Stomach (tissue), 9 donors: ENCODE results near the gene MSL2. TPM values are rescaled to one million over a fixed set of nuclear protein-coding genes. Genes with fewer than 3 reads are reported as not detected.
"Not testable (repeated sequence)": the region's sequence is repeated elsewhere in the genome, so short reads cannot be mapped to it uniquely, and the experiment has no call there.

Experiments
- DNase-seq, 2 donors: peaks; one replicate each; pipeline versions ENCODE4 v3.0.0 to v3.0.0-alpha.2; 2013 to 2019
- H3K27ac ChIP-seq, 5 donors: fragments of 200-600 bp in 4 of 5; sonication (generic) in 4 of 5; one replicate each; pipeline ENCODE4 v1.5.1; 2013 to 2019; ENCODE audit warnings: mild to moderate bottlenecking in 1 of 5, moderate library complexity in 1 of 5
- H3K27me3 ChIP-seq, 3 donors: fragments of 200-600 bp; sonication (generic); one replicate each; pipeline ENCODE4 v1.5.1; 2017 to 2019; ENCODE audit warnings: mixed run types in 1 of 3
- H3K36me3 ChIP-seq, 4 donors: fragments of 200-600 bp; sonication (generic); 1 replicate in 3 of 4; 2 replicates in 1 of 4; pipeline ENCODE4 v1.5.1; 2016 to 2019
- H3K4me1 ChIP-seq, 4 donors: fragments of 200-600 bp; sonication (generic); one replicate each; pipeline ENCODE4 v1.5.1; 2016 to 2019
- H3K4me3 ChIP-seq, 4 donors: fragments of 200-600 bp; sonication (generic) in 3 of 4; one replicate each; pipeline ENCODE4 v1.5.1; 2016 to 2019; ENCODE audit warnings: mild to moderate bottlenecking in 1 of 4
- H3K9me3 ChIP-seq, 4 donors: fragments of 200-600 bp; sonication (generic); one replicate each; pipeline ENCODE4 v1.5.1; 2016 to 2019
- CTCF ChIP-seq, 7 experiments: fragments of 450-650 bp in 4 of 7; fragments of 200-600 bp in 3 of 7; sonication (generic) in 3 of 7; IDR thresholded peaks; one replicate each; pipeline ENCODE4 v1.5.1; 2016 to 2019; ENCODE audit warnings: antibody characterized with exemption in 7 of 7, control low read depth in 2 of 7, mild to moderate bottlenecking in 1 of 7
- EP300 ChIP-seq: sonication (generic); formaldehyde crosslinking; IDR thresholded peaks from one replicate; pipeline ENCODE4 v1.6.1; 2017; ENCODE audit warnings: antibody characterized with exemption
- POLR2A ChIP-seq, 4 donors: fragments of 450-650 bp; IDR thresholded peaks; one replicate each; pipeline ENCODE4 v1.6.1; 2016; ENCODE audit warnings: antibody characterized with exemption in 4 of 4, control low read depth in 2 of 4, mild to moderate bottlenecking in 1 of 4, moderate library complexity in 1 of 4
- POLR2AphosphoS5 ChIP-seq, 3 donors: sonication (generic); formaldehyde crosslinking; IDR thresholded peaks; one replicate each; pipeline ENCODE4 v1.6.1; 2016; ENCODE audit warnings: antibody characterized with exemption in 3 of 3
- WGBS, 5 donors: extraction: QIAGEN DNeasy Blood & Tissue Kit in 3 of 5; methylation state at CpG; one replicate each; pipeline versions ENCODE4 v1.1.5 to v1.1.7; 2013 to 2018; 5-methylcytosine and 5-hydroxymethylcytosine counted together
- intact Hi-C: fragments of 100-400 bp; cut with DNase I; formaldehyde crosslinking; loops from one replicate; pipeline ENCODE4 v1.15.1; 2023; ENCODE audit warnings: low total_unique reads
- polyA plus RNA-seq, 3 donors: library from polyadenylated mRNA; stranded (reverse); fragments of 200-250 nt; gene quantifications; one replicate each; pipeline ENCODE4 v1.2.3, GENCODE V29; 2013
- total RNA-seq, 5 donors: library from RNA; depleted of rRNA; stranded (reverse); fragments of >200 nt; gene quantifications; one replicate each; pipeline versions ENCODE4 v1.1.0 to v1.2.3, GENCODE V29; 2014 to 2016
- donor health status: healthy with polysubstance abuse.
- donor health status: Bipolar disorder and iron deficiency.
- donor health status: healthy.

Gene MSL2
- total and polyA plus RNA-seq, 8 donors = 3.4 to 55.4 (median 18.6) TPM

GRCh38 chr3:136141291-136141785 is 54.8 kb downstream of the MSL2 start:
- Histone ChIP-seq H3K27me3 (no peaks in the 10 kb centered on the region), H3K4me3 (no peak overlapping the region), H3K27ac (no peak overlapping the region), H3K4me1 (peaks cover 0 to 21% (median 16%) of the 10 kb centered on the region in 4 donors), H3K36me3 (peaks cover 0 to 20% (median 8%) of the 10 kb centered on the region in 4 donors), H3K9me3 (no peaks in the 10 kb centered on the region)
- intact Hi-C loops = no loop called here
- no peak for TF ChIP-seq POLR2AphosphoS5 (IDR thresholded peaks at IDR 0.05)
- no peak for TF ChIP-seq EP300
- no peak for TF ChIP-seq CTCF (IDR thresholded peaks at IDR 0.05)
- TF ChIP-seq POLR2A (IDR thresholded peaks at IDR 0.05) = no peak
- no peak for DNase-seq

- Histone ChIP-seq H3K4me3 (no peak overlapping the region), H3K27ac (no peak overlapping the region), H3K4me1 (peaks cover 0 to 3% (median 3%) of the 10 kb centered on the region in 4 donors), H3K36me3 (no peaks in the 10 kb centered on the region), H3K9me3 (no peaks in the 10 kb centered on the region), H3K27me3 (no peaks in the 10 kb centered on the region)
- DNase-seq = no peak
- 20 to 44% (median 38%) methylated on average over 2 of the region's 2 CpGs for WGBS, 5 donors
- intact Hi-C loops = no loop called here
- TF ChIP-seq POLR2AphosphoS5 (IDR thresholded peaks at IDR 0.05) (no peak), CTCF (IDR thresholded peaks at IDR 0.05) (no peak), POLR2A (IDR thresholded peaks at IDR 0.05) (no peak), EP300 (no peak)
These were observed 59.7 kb downstream of the MSL2 start for GRCh38 chr3:136136454-136136853.

- Histone ChIP-seq H3K9me3 (no peaks in the 10 kb centered on the region), H3K36me3 (no peaks in the 10 kb centered on the region), H3K27ac (no peak overlapping the region), H3K27me3 (no peaks in the 10 kb centered on the region), H3K4me3 (no peak overlapping the region), H3K4me1 (peaks cover 0 to 3% (median 0%) of the 10 kb centered on the region in 4 donors)
- DNase-seq = peak in 1 of 2 donors; percentile 12
- no peak for TF ChIP-seq POLR2A (IDR thresholded peaks at IDR 0.05)
- no peak for TF ChIP-seq CTCF (IDR thresholded peaks at IDR 0.05)
- no peak for TF ChIP-seq EP300
- no peak for TF ChIP-seq POLR2AphosphoS5 (IDR thresholded peaks at IDR 0.05)
- intact Hi-C loops = no loop called here
- WGBS, 5 donors = 49 to 60% (median 57%) methylated on average over 7 of the region's 7 CpGs
These were observed 60.9 kb downstream of the MSL2 start for GRCh38 chr3:136135039-136135802.

GRCh38 chr3:136134091-136134490 is 62.0 kb downstream of the MSL2 start:
- Histone ChIP-seq H3K4me3 (no peak overlapping the region), H3K36me3 (no peaks in the 10 kb centered on the region), H3K4me1 (peaks cover 0 to 3% (median 0%) of the 10 kb centered on the region in 4 donors), H3K27me3 (no peaks in the 10 kb centered on the region), H3K9me3 (no peaks in the 10 kb centered on the region), H3K27ac (no peak overlapping the region)
- no peak for DNase-seq
- TF ChIP-seq POLR2A (IDR thresholded peaks at IDR 0.05) (no peak), EP300 (no peak), POLR2AphosphoS5 (IDR thresholded peaks at IDR 0.05) (no peak)
- intact Hi-C loops = no loop called here
- WGBS, 5 donors = 88 to 97% (median 95%) methylated on average over 1 of the region's 1 CpG

DNA sequence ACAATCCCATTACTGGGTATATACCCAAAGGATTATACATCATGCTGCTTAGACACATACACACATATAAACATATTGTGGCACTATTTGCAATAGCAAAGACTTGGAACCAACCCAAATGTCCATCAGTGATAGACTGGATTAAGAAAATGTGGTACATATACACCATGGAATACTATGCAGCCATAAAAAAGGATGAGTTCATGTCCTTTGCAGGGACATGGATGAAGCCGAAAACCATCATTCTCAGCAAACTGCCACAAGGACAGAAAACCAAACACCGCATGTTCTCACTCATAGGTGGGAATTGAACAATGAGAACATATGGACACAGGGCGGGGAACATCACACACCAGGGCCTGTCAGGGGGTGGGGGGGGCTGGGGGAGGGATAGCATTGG is 64.5 kb downstream of the MSL2 start:
- DNase-seq, H3K4me3 ChIP-seq, H3K9me3 ChIP-seq, H3K36me3 ChIP-seq, intact Hi-C loops, H3K4me1 ChIP-seq, H3K27me3 ChIP-seq, H3K27ac ChIP-seq: not testable (repeated sequence)
- WGBS, 5 donors = 95 to 99% (median 97%) methylated on average over 3 of the region's 3 CpGs
